ENCODE data around the gene ASMTL.
"Not testable (repeated sequence)": the region's sequence is repeated elsewhere in the genome, so short reads cannot be mapped to it uniquely, and the experiment has no call there.

The ASMTL gene

GRCh38 chrX:1453395-1453783 lies 680 bp upstream of the ASMTL start:
- DNase-seq: no peak

GRCh38 chrX:1451661-1452515 lies 821 bp downstream of the ASMTL start:
- no peak for DNase-seq

GRCh38 chrX:1451251-1451660 lies 1.5 kb downstream of the ASMTL start:
- no peak for DNase-seq

GRCh38 chrX:1450361-1451161 lies 2.1 kb downstream of the ASMTL start:
- no peak for DNase-seq

GRCh38 chrX:1449823-1450149 lies 2.9 kb downstream of the ASMTL start:
- no peak for DNase-seq

- no peak for DNase-seq
Measured at GRCh38 chrX:1449036-1449822, 3.5 kb downstream of the ASMTL start.

GRCh38 chrX:1448573-1449001 lies 4.1 kb downstream of the ASMTL start:
- not testable (repeated sequence) for DNase-seq

- not testable (repeated sequence) for DNase-seq
Measured at GRCh38 chrX:1447969-1448572, 4.6 kb downstream of the ASMTL start.

- not testable (repeated sequence) for DNase-seq
Measured at GRCh38 chrX:1446984-1447968, 5.4 kb downstream of the ASMTL start.

- no peak for DNase-seq
Measured at GRCh38 chrX:1444561-1445500, 7.9 kb downstream of the ASMTL start.

- DNase-seq: no peak
Measured at GRCh38 chrX:1443496-1444075, 9.1 kb downstream of the ASMTL start.

- DNase-seq: no peak
Measured at GRCh38 chrX:1442724-1443367, 9.9 kb downstream of the ASMTL start.

- DNase-seq: no peak
Measured at GRCh38 chrX:1442016-1442665, 10.6 kb downstream of the ASMTL start.

GRCh38 chrX:1440506-1440905 lies 12.2 kb downstream of the ASMTL start:
- DNase-seq: no peak

- no peak for DNase-seq
Measured at GRCh38 chrX:1435241-1435895, 17.3 kb downstream of the ASMTL start.

- no peak for DNase-seq
Measured at GRCh38 chrX:1434871-1435240, 17.9 kb downstream of the ASMTL start.

GRCh38 chrX:1433646-1434357 lies 18.9 kb downstream of the ASMTL start:
- DNase-seq: no peak

GRCh38 chrX:1430451-1430850 lies 22.3 kb downstream of the ASMTL start:
- no peak for DNase-seq
